SK-N-MC (cell line): ENCODE data around the gene EGR1.

Experiments
- DNase-seq: peaks from one replicate; pipeline ENCODE4 v3.0.0-alpha.2; 2011; ENCODE audit warnings: low read depth, low spot score
- H3K27ac ChIP-seq: fragments of 200-600 bp; sonication (generic); 2 replicates; pipeline ENCODE4 v1.5.1; 2016; ENCODE audit warnings: mixed run types
- H3K36me3 ChIP-seq: fragments of 200-600 bp; sonication (generic); 2 replicates; pipeline ENCODE4 v1.6.1; 2017; ENCODE audit warnings: antibody characterized with exemption, low read length, mixed read lengths; ENCODE audit not compliant: insufficient read depth
- H3K4me3 ChIP-seq: fragments of 200-600 bp; sonication (generic); 2 replicates; pipeline ENCODE4 v1.5.1; 2016
- H3K9ac ChIP-seq: fragments of 200-600 bp; sonication (generic); 2 replicates; pipeline ENCODE4 v1.8.0; 2017; ENCODE audit warnings: mixed run types, mixed read lengths; ENCODE audit not compliant: insufficient read length
- H3K9me3 ChIP-seq: fragments of 200-600 bp; sonication (generic); 2 replicates; pipeline ENCODE4 v1.6.1; 2017; ENCODE audit warnings: low read depth, mild to moderate bottlenecking, antibody characterized with exemption, low read length, moderate library complexity, mixed read lengths
- EZH2 ChIP-seq: fragments of 200-600 bp; sonication (generic); IDR thresholded peaks from one replicate; pipeline ENCODE4 v1.6.1; 2017; ENCODE audit warnings: antibody characterized with exemption
- FOXP2 ChIP-seq: optimal IDR thresholded peaks from 2 replicates; pipeline ENCODE3; 2011; ENCODE audit warnings: mild to moderate bottlenecking, moderate library complexity; ENCODE audit not compliant: insufficient read depth; ENCODE audit errors: extremely low read length, control extremely low read depth
- POLR2AphosphoS5 ChIP-seq: IDR thresholded peaks from 2 replicates; pipeline ENCODE4 v1.6.1; 2012; ENCODE audit warnings: mild to moderate bottlenecking, low read depth, low read length, borderline replicate concordance

EGR1 gene

DNA sequence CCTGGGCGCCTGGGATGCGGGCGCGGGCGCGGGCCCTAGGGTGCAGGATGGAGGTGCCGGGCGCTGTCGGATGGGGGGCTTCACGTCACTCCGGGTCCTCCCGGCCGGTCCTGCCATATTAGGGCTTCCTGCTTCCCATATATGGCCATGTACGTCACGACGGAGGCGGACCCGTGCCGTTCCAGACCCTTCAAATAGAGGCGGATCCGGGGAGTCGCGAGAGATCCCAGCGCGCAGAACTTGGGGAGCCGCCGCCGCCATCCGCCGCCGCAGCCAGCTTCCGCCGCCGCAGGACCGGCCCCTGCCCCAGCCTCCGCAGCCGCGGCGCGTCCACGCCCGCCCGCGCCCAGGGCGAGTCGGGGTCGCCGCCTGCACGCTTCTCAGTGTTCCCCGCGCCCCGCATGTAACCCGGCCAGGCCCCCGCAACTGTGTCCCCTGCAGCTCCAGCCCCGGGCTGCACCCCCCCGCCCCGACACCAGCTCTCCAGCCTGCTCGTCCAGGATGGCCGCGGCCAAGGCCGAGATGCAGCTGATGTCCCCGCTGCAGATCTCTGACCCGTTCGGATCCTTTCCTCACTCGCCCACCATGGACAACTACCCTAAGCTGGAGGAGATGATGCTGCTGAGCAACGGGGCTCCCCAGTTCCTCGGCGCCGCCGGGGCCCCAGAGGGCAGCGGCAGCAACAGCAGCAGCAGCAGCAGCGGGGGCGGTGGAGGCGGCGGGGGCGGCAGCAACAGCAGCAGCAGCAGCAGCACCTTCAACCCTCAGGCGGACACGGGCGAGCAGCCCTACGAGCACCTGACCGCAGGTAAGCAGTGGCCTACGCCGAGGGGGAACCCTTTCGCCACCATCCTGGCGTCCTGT is at the start of gene EGR1:
TSS of gene EGR1 (plus strand) at position 219 of the 864 bp plus-strand sequence. CDS start at position 502, 283 bp downstream.
- Histone ChIP-seq H3K4me3 (peak within 1 kb of the TSS; percentile 81), H3K27ac (peak within 1 kb of the TSS; percentile 87), H3K36me3 (no peaks in the 10 kb centered on the region), H3K9ac (peak within 1 kb of the TSS; percentile 80), H3K9me3 (no peaks in the 10 kb centered on the region)
- TF ChIP-seq POLR2AphosphoS5 (no peak), FOXP2 (no peak), EZH2 (no peak)
- peak; percentile 59 for DNase-seq

DNA sequence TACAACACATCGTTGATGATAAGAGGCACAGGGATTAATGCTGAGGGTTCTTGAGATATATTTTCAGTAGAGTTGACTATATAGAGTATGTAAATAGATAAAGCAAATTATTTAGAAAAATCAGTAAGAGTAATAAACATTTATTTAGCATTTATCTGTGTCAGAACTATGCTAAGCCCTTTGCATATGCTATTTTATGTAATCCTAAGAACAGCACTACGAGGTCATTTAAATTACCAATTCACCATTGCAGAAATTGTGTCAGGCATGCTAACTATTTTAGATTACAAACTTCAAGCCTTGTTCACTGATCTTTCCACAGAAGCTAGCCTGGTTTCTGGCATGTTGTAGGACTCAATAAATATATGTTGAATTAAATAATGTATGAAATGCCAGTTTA is 46.8 kb upstream of the EGR1 start:
- H3K36me3 ChIP-seq = peaks cover 62% of the 10 kb centered on the region
- no peak overlapping the region for H3K9ac ChIP-seq
- TF ChIP-seq EZH2 (no peak), FOXP2 (no peak), POLR2AphosphoS5 (no peak)
- DNase-seq = no peak
- no peak overlapping the region for H3K27ac ChIP-seq
- H3K4me3 ChIP-seq = no peak overlapping the region
- no peaks in the 10 kb centered on the region for H3K9me3 ChIP-seq

DNA sequence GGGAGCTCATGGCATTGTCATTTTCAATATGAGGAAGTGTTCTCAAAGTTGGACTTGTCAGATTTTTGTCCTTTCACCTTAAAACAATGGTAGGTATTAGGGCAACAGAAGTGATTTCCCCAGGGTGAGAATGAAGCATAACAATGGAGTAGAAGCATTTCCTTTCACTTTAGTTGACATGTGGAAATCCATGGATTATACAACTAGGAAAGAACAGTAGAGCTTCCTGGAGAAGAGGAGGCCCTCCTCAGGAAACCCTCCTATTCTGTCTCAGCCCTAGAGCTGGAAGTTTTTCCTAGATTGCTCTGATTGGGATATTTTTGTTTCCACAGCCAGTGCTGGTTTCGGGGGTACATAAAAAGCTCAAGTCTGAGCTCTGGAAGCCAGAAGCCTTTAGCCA is 40.2 kb upstream of the EGR1 start:
- H3K9ac ChIP-seq = no peak overlapping the region
- no peaks in the 10 kb centered on the region for H3K9me3 ChIP-seq
- peaks cover 74% of the 10 kb centered on the region for H3K36me3 ChIP-seq
- H3K27ac ChIP-seq = no peak overlapping the region
- H3K4me3 ChIP-seq = no peak overlapping the region
- no peak for DNase-seq
- TF ChIP-seq POLR2AphosphoS5 (no peak), EZH2 (no peak), FOXP2 (no peak)

DNA sequence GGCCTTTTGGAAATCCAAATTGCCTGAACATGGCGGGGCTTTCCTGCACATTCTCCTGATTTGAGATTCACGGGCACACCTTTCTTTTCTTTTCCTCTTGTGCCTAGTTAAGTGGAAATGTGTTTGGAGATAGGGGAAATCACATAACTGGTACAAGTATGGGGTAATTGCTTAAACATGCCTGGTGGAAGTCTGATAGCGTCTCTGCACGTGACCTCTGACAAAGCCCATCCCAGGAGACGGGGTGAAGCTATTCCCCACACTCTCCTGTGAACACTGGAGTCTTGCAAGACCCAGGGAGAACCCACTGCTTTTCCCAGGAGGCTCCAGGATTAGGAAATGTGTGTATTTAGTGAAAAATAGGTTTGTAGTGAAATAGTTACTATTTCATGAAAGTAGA is 29.3 kb upstream of the EGR1 start:
- Histone ChIP-seq H3K4me3 (no peak overlapping the region), H3K36me3 (peaks cover 44% of the 10 kb centered on the region), H3K9ac (no peak overlapping the region), H3K9me3 (no peaks in the 10 kb centered on the region), H3K27ac (no peak overlapping the region)
- DNase-seq = no peak
- no peak for TF ChIP-seq EZH2
- TF ChIP-seq FOXP2 = no peak
- TF ChIP-seq POLR2AphosphoS5 = no peak

DNA sequence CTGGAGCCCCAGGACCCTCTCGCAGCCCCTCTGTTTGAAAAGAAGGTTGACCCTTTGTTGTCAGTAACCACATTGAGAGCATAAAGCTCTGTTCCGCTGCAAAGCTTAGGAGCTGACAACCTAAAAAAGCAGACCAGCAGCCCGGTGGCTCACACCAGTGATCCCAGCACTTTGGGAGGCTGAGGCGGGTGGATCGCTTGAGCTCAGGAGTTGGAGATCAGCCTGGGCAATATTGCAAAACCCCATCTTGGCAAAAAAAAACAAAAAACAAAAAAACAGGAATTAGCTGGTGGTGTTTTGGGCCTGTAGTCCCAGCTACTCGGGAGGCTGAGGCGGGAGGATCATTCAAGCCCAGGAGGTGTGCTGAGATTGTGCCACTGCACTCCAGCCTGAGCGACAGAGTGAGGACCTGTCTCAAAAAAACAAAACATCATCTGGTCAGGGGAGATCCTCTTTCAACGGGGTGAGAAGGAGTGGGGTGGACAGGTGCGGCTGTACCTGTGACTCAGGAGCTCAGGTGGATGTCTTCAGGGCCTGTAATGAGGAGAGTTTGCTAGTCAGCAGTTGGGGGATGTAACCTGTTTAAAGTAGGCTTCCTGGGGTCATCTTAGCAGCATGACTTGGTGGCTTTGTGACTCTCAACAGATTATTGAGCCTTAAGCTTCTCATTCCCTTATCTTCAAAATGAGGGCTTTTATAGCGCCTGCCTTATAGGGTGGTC is 27.1 kb upstream of the EGR1 start:
- no peak for DNase-seq
- H3K9me3 ChIP-seq = no peaks in the 10 kb centered on the region
- 0 out of 2 replicates have a peak, but pooled peaks have one; percentile 14 for TF ChIP-seq POLR2AphosphoS5
- no peak for TF ChIP-seq FOXP2
- no peak overlapping the region for H3K9ac ChIP-seq
- peaks cover 30% of the 10 kb centered on the region for H3K36me3 ChIP-seq
- peak overlapping the region; percentile 71 for H3K4me3 ChIP-seq
- H3K27ac ChIP-seq = no peak overlapping the region

DNA sequence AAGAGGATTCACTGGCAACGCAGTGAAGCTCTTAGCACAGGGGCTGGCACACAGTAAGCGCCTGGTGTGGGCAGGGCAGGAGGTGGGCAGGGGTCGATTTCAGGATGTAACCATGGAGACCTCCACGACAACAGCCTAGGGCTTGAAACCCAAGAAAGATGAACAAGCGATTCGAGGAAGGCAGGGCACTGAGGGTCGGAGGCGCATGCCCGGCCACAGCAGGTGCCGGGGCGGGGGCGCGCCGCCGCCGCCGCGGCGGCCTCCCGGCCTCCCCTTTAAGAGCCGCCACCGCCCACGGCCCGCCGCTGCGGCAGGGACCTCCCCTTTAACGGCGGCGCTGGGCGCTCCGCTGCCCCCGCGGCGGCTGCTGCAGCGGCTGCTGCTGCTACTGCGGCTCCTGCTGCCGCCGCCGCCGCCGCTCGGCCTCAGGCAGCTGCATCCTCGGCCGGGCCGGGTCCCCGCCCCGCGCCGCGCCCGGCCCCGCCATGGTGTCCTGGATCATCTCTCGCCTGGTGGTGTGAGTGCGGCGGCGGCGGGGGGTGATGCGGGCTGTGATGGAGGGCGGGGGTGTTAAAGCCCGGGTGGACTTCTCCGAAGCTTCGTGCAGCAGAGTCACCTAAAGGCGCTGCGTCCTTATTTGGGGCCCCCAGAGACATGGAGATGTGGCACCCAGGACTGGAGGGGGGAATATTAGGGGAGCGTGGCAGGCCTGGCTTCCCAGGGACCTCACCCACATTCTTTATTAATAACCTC is 26.4 kb upstream of the EGR1 start, which contains the start of gene REEP2:
TSS of gene REEP2 (plus strand) at position 334 of the 753 bp plus-strand sequence. CDS start at position 486, 152 bp downstream.
- no peak for DNase-seq
- Histone ChIP-seq H3K36me3 (peaks cover 23% of the 10 kb centered on the region), H3K27ac (no peak within 1 kb of the TSS), H3K9ac (no peak within 1 kb of the TSS), H3K9me3 (no peaks in the 10 kb centered on the region), H3K4me3 (peak within 1 kb of the TSS; percentile 71)
- TF ChIP-seq FOXP2 (no peak), EZH2 (no peak), POLR2AphosphoS5 (no peak)

DNA sequence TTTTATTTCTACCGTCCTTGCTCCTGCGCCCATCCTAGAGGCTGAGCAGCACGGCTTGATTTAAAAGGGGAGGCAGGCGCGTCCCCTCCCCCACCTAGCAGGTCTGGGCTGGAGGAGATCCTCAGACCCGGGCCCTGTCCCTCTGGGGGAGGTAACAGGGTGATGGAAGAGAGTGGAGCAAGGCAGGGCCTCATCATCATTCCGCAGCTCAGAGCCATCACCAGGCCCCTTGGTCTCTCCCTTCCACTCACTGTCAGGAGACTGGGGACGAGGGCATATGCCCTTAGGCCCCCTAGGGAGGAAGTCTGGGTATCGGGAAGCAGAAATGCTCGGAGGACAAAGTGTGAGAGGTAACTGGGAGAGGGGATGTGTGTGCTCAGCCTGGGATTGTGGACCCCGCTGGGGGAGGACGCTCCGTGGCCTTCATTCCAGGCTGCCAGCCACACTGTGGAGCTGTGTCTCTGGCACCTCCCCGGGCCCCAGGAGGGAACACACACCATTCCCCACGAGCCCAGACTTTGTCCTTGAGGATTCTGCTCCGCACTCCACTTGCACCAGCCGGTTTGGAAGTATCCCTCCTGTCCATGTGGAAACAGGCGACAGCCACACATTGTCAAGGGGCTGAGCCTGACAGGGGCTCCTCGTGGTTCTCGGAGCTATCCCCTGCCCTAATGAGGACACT is 25.7 kb upstream of the EGR1 start:
- Histone ChIP-seq H3K36me3 (peaks cover 19% of the 10 kb centered on the region), H3K27ac (no peak overlapping the region), H3K9ac (no peak overlapping the region), H3K4me3 (peak overlapping the region; percentile 71), H3K9me3 (no peaks in the 10 kb centered on the region)
- no peak for TF ChIP-seq POLR2AphosphoS5
- TF ChIP-seq FOXP2 = no peak
- TF ChIP-seq EZH2 = no peak
- no peak for DNase-seq
